D721Med (cell line): ENCODE results near the gene RAF1.
A peak's percentile ranks its signal among the peaks of the same experiment; 100 is the strongest.

Experiments used
- DNase-seq: peaks from one replicate; pipeline ENCODE4 v3.0.0; 2011; ENCODE audit warnings: low spot score; ENCODE audit not compliant: insufficient read length
- FAIRE-seq: peaks from 2 replicates; lab custom pipeline; 2011; peaks lifted over from hg19 to GRCh38; lab: Jason Lieb, UNC
- TF ChIP-seq, protein P1 (sequence below): IDR thresholded peaks from 2 replicates; pipeline ENCODE4 v1.5.1; 2012; ENCODE audit warnings: mild to moderate bottlenecking, control low read depth; ENCODE audit not compliant: insufficient read depth; ENCODE audit errors: missing control alignments

The RAF1 gene

DNA sequence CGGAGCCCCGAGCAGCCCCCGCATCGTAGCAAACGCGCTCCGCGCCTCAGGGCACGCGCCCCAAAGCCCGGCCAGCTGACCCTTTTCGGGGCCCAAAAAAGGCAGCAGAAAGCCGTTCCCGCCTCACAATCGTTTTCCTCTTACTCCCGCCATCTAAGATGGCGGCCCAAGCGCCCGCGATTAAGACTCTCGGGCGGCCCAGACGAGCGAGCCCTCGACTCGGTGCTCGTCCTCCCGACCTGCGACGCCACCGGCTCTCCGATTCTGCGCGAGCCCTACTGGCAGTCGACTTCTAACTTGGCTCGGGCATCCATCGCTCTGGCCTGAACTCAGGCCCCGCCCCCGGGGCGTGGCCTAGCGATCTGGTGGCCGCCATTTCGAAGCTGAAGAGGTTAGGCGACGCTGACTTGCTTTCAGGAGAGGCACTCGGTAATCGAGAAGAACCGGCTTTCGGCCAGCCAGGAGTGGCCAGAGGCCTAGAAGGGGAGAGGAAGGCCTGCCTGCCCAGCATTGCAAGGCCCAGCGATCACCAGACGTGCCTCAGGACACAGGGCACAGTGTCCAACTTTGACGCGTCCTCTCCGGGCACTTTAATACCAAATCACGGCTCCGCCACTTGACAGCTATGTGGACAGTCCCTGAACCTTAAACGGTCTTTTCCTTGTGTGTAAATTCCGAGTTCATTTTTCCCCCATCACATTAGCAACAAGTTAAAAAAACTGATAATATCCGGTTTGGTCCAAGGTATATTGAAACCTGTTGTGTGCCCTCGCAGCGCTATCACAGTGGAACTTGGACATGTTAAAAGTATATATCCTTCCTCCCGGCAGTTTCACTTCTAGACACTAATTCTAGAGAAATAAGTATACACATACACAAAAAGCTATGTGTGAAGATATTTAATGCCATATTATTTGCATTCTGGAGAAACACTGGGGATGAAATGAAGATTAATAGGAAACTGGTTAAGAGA, at the start of gene RAF1:
Gene RAF1, minus strand, starts transcription at position 182 of the 973 bp plus-strand sequence. CDS start 45,396 bp downstream, outside the sequence.
- FAIRE-seq = no peak
- TF ChIP-seq, protein P1, sequence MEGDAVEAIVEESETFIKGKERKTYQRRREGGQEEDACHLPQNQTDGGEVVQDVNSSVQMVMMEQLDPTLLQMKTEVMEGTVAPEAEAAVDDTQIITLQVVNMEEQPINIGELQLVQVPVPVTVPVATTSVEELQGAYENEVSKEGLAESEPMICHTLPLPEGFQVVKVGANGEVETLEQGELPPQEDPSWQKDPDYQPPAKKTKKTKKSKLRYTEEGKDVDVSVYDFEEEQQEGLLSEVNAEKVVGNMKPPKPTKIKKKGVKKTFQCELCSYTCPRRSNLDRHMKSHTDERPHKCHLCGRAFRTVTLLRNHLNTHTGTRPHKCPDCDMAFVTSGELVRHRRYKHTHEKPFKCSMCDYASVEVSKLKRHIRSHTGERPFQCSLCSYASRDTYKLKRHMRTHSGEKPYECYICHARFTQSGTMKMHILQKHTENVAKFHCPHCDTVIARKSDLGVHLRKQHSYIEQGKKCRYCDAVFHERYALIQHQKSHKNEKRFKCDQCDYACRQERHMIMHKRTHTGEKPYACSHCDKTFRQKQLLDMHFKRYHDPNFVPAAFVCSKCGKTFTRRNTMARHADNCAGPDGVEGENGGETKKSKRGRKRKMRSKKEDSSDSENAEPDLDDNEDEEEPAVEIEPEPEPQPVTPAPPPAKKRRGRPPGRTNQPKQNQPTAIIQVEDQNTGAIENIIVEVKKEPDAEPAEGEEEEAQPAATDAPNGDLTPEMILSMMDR = no peak

DNA sequence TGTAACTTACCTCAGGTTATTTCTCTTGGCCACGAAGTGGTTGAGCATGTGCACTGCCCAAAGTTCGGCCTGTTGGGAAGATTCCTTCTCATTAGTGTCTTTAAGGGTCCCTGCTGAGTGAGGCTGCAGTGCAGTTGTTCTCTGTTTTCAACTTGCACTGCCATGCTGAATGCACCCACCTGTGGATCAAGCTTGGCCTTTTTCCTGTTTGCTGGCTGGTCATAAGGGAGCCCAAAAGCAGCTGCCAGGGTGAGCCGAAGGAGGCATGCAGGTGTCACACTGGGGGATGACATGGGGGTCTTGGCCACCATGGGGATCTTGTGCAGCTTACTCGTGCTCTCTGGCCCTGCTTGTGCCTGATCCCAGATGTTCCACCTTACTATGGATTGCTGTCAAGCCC, 46.1 kb upstream of the RAF1 start:
- FAIRE-seq (no peak), DNase-seq (no peak)
- TF ChIP-seq, protein P1 = no peak

More for the DNA sequence above, at the start of gene RAF1:
- DNase-seq = peak; percentile 84

DNA sequence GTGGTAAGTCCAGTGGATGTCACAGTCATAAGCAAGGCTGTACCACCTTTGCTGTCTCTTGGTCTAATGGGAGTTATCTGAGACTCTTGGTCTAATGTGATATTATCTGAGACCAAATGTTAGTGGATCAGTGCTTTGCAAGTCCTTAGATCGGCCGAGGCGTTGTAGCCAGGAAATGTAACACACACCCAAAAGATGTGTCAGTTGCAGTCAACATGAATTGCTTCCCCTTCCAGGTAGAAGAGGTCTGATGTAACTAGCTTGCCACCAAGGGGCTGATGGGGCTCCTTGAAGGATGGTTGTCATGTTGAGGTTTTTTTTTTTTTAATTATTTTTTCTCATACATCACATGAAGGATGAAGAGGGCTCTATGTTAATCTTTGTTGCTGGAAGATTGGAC, 45.4 kb upstream of the RAF1 start:
- TF ChIP-seq, protein P1 = no peak
- no peak for DNase-seq
- FAIRE-seq = no peak

DNA sequence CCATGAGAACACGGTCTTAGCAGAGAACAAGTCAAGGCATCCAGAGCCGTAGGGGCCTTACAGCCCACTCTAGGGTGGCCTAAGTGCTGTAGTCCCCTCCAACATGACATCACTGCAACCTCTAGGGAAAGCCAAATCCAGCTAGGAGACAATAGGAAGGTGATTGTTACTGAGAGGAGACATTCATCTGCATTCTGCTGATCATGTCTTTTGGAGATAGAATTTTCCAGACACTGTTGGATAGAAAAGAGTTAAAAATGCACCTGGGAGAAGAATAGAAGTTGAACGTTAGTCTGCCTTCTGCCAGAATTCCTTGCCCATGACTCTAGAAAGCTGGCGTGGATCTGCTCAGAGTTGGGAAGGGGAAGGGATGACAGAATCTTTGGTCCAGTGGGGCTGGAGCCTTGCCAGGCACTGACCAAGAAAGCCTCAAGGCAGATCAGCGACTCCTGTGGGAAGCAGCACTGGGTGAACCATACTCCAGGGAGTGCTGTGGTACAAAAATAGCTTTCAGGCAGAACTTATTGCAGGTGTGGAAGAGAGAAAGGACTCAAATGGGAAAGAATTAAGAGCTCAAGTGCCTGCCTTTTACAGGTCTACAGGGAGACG, 44.8 kb upstream of the RAF1 start:
- DNase-seq (no peak), FAIRE-seq (no peak)
- TF ChIP-seq, protein P1 = no peak

DNA sequence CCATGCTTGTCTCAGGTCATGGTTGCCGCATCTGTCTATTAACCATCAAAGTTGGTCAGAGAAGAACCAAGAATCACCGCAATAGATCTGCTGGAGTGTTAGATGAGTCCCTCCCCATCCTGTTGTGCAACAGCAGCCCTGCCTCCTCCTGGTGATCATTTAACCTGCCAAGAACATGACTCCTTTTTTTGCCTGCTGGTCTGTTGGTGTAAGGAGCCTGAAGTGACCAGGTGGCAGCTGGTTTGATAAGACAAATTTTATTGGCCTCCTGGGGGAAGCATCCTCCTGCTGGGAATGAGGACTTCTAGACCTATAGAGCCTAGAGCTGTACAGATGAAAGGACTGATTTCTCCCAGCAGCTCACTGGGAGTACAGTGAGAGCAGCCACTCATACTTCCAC, 43.5 kb upstream of the RAF1 start:
- no peak for DNase-seq
- FAIRE-seq = no peak
- TF ChIP-seq, protein P1 = no peak

DNA sequence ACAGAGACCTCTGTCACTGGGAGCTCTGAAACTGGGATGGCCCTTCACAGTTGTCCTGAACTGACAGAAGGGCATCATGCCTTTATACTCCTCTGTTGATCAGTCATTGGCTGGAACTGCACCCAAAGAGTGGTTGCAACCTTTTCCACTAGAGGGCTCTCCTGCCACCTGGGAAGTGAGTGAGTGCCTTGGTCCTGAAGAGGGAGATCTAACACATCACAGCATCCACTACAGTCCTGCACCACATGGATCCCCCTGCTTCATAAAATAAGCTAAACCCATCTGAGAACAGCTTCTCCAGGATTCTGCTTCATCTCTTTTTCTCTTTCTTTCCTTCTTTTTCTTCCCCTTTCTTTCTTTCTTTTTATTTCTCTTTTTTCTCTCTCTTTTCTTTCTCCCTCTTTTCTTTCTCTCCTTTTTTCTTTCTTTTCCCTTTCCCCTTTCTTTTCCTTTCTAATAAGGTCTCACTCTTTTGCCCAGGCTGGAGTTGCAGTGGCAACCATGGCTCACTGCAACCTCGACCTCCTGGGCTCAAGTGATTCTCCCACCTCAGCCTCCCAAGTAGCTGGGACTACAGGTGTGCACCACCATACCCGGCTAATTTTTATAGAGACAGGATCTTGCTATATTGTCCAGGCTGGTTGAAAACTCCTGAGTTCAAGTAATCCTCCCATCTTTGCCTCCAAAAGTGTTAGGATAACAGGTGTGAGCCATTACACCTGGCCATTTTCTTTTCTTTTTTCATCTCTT, 42.8 kb upstream of the RAF1 start:
- no peak for FAIRE-seq
- no peak for DNase-seq
- TF ChIP-seq, protein P1 = peak; percentile 82
